ENCODE measurements around the gene UFSP1. TPM values are rescaled to one million over a fixed set of nuclear protein-coding genes. Genes with fewer than 3 reads are reported as not detected.
"Not testable (repeated sequence)": the region's sequence is repeated elsewhere in the genome, so short reads cannot be mapped to it uniquely, and the experiment has no call there.

The UFSP1 gene
- total and polyA plus RNA-seq, 2 of the 13 experiments (the other 11 are each of a cell fraction or from before 2014, with no cell fraction given): 0.65 to 3.3 TPM

DNA sequence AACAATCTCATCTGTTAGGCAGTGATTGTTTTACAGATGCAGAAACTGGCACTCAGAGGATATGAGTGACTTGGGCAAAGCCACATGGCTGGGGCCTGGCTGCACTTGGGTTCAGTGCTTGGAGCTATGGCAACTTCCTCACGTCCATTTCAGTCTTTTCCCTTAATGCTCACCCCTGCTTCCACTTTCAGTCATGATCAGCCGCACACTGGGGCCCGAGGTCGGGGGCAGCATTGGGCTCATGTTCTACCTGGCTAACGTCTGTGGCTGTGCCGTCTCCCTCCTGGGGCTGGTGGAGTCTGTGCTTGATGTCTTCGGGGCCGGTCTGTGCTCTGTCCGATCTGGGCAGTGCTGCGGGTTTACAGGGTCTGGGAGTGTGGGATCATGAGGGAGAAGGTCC is 34.0 kb downstream of the UFSP1 start:
- Histone ChIP-seq H3K4me1 (ENCODE audit: insufficient read depth, low read length) (peaks cover 23% of the 10 kb centered on the region), H2AFZ (ENCODE audit: low read length) (no peak overlapping the region), H3K4me2 (ENCODE audit: low read depth, low read length) (no peak overlapping the region), H4K20me1 (ENCODE audit: insufficient read depth, low read length) (no peaks in the 10 kb centered on the region), H3K9ac (ENCODE audit: insufficient read depth, low read depth, low read length) (no peak overlapping the region), H3K79me2 (ENCODE audit: insufficient read depth, low read length) (no peaks in the 10 kb centered on the region), H3K36me3 (replicated peaks in 1 of 2; ENCODE audit: control insufficient read depth in 1 of 2, insufficient read depth in 2 of 2, low read length in 2 of 2) (peaks cover 2 to 4% of the 10 kb centered on the region in 2 experiments; a peak in 2 of 5 replicates), H3K9me3 (ENCODE audit: low read length) (no peaks in the 10 kb centered on the region), H3K27ac (ENCODE audit: extremely low read length, insufficient read depth, low read length) (no peak overlapping the region), H3K4me3 (replicated peaks in 1 of 3; ENCODE audit: insufficient read depth in 1 of 3, low read depth in 2 of 3, low read length in 3 of 3) (no peak overlapping the region), H3K27me3 (ENCODE audit: control insufficient read depth in 1 of 2, insufficient read depth in 2 of 2, low read length in 2 of 2) (no peaks in the 10 kb centered on the region; a peak in 1 of 5 replicates)
- TF ChIP-seq, protein P1, sequence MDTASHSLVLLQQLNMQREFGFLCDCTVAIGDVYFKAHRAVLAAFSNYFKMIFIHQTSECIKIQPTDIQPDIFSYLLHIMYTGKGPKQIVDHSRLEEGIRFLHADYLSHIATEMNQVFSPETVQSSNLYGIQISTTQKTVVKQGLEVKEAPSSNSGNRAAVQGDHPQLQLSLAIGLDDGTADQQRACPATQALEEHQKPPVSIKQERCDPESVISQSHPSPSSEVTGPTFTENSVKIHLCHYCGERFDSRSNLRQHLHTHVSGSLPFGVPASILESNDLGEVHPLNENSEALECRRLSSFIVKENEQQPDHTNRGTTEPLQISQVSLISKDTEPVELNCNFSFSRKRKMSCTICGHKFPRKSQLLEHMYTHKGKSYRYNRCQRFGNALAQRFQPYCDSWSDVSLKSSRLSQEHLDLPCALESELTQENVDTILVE (CRISPR knock-in tag; IDR thresholded peaks at IDR 0.05): no peak
- TF ChIP-seq, protein P2, sequence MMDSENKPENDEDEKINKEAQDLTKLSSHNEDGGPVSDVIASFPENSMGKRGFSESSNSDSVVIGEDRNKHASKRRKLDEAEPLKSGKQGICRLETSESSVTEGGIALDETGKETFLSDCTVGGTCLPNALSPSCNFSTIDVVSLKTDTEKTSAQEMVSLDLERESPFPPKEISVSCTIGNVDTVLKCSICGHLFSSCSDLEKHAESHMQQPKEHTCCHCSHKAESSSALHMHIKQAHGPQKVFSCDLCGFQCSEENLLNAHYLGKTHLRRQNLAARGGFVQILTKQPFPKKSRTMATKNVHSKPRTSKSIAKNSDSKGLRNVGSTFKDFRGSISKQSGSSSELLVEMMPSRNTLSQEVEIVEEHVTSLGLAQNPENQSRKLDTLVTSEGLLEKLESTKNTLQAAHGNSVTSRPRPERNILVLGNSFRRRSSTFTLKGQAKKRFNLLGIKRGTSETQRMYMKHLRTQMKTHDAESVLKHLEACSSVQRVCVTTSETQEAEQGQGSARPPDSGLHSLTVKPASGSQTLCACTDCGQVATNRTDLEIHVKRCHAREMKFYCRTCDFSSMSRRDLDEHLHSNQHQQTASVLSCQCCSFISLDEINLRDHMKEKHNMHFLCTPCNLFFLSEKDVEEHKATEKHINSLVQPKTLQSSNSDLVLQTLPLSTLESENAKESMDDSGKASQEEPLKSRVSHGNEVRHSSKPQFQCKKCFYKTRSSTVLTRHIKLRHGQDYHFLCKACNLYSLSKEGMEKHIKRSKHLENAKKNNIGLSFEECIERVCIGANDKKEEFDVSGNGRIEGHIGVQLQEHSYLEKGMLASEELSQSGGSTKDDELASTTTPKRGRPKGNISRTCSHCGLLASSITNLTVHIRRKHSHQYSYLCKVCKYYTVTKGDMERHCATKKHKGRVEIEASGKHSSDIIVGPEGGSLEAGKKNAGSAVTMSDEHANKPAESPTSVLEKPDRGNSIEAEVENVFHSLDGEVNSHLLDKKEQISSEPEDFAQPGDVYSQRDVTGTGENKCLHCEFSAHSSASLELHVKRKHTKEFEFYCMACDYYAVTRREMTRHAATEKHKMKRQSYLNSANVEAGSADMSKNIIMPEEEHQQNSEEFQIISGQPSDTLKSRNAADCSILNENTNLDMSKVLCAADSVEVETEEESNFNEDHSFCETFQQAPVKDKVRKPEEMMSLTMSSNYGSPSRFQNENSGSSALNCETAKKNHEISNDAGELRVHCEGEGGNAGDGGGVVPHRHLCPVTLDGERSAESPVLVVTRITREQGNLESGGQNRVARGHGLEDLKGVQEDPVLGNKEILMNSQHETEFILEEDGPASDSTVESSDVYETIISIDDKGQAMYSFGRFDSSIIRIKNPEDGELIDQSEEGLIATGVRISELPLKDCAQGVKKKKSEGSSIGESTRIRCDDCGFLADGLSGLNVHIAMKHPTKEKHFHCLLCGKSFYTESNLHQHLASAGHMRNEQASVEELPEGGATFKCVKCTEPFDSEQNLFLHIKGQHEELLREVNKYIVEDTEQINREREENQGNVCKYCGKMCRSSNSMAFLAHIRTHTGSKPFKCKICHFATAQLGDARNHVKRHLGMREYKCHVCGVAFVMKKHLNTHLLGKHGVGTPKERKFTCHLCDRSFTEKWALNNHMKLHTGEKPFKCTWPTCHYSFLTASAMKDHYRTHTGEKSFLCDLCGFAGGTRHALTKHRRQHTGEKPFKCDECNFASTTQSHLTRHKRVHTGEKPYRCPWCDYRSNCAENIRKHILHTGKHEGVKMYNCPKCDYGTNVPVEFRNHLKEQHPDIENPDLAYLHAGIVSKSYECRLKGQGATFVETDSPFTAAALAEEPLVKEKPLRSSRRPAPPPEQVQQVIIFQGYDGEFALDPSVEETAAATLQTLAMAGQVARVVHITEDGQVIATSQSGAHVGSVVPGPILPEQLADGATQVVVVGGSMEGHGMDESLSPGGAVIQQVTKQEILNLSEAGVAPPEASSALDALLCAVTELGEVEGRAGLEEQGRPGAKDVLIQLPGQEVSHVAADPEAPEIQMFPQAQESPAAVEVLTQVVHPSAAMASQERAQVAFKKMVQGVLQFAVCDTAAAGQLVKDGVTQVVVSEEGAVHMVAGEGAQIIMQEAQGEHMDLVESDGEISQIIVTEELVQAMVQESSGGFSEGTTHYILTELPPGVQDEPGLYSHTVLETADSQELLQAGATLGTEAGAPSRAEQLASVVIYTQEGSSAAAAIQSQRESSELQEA (CRISPR knock-in tag; IDR thresholded peaks at IDR 0.05; ENCODE audit: not compliant biosample characterization): no peak
- TF ChIP-seq ZNF24 (IDR thresholded peaks at IDR 0.05) (no peak), ZNF616 (CRISPR knock-in tag; IDR thresholded peaks at IDR 0.05; ENCODE audit: low read depth) (no peak)
- intact Hi-C loops (cut with micrococcal nuclease; ENCODE audit: unreplicated experiment): no loop called here
- no peak for FAIRE-seq
- POLR2A ChIA-PET: interaction anchor here (1.3 kb wide), 1 partner anchor 16 kb away, joined by 3 read pairs; no protein-coding TSS in a partner anchor
- 96% methylated on average over 6 of the region's 10 CpGs for WGBS (ENCODE audit: low lambda C conversion rate)
- in situ Hi-C loops (cut with HindIII; ENCODE audit: extremely low pct_ligation_motif_present, low pct_unique_long_range_greater_than_20kb): loop anchor here (10.0 kb wide), 2 partner anchors 61 to 151 kb away; partner anchors contain the start of gene POP7
- CTCF ChIA-PET (ENCODE audit: low intra/inter-chr PET ratio, low total read pairs): no interaction called here
- ATAC-seq: no peak
- BruUV-seq (replicated peaks): no TSS peak
- DNase-seq (ENCODE audit: low spot score): no peak

DNA sequence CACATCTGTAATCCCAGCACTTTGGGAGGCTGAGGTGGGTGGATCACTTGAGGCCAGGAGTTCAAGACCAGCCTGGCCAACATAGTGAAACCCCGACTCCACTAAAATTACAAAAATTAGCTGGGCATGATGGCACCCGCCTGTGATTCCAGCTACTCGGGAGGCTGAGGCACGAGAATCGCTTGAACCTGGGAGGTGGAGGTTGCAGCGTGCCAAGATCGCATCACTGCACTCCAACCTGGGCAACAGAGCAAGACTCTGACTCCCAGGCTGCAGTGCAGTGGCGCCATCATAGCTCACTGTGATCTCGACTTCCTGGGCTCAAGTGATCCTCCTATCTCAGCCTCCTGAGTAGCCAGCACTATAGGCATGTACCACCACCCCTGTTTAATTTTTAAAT is 34.6 kb downstream of the UFSP1 start:
- H4K20me1 ChIP-seq (ENCODE audit: insufficient read depth, low read length); H2AFZ ChIP-seq (ENCODE audit: low read length); H3K27ac ChIP-seq (ENCODE audit: extremely low read length, insufficient read depth, low read length); H3K9me3 ChIP-seq (ENCODE audit: low read length); CTCF ChIA-PET (ENCODE audit: low intra/inter-chr PET ratio, low total read pairs); H3K4me3 ChIP-seq (replicated peaks in 1 of 3; ENCODE audit: insufficient read depth in 1 of 3, low read depth in 2 of 3, low read length in 3 of 3); POLR2A ChIA-PET; H3K27me3 ChIP-seq (ENCODE audit: control insufficient read depth in 1 of 2, insufficient read depth in 2 of 2, low read length in 2 of 2); H3K79me2 ChIP-seq (ENCODE audit: insufficient read depth, low read length); BruUV-seq (replicated peaks); FAIRE-seq; DNase-seq (ENCODE audit: low spot score); H3K9ac ChIP-seq (ENCODE audit: insufficient read depth, low read depth, low read length); ATAC-seq; H3K4me2 ChIP-seq (ENCODE audit: low read depth, low read length); H3K36me3 ChIP-seq (replicated peaks in 1 of 2; ENCODE audit: control insufficient read depth in 1 of 2, insufficient read depth in 2 of 2, low read length in 2 of 2); intact Hi-C loops (cut with micrococcal nuclease; ENCODE audit: unreplicated experiment): not testable (repeated sequence)
- peaks cover 23% of the 10 kb centered on the region for H3K4me1 ChIP-seq (ENCODE audit: insufficient read depth, low read length)
- 96% methylated on average over 7 of the region's 9 CpGs for WGBS (ENCODE audit: low lambda C conversion rate)
- in situ Hi-C loops (cut with HindIII; ENCODE audit: extremely low pct_ligation_motif_present, low pct_unique_long_range_greater_than_20kb): loop anchor here (10.0 kb wide), 2 partner anchors 60 to 150 kb away; partner anchors contain the start of gene POP7

Data from HepG2 (cell line).